Stimulated activated CD4-positive, alpha-beta T cell treated with anti-CD3 and anti-CD28 coated beads, Interleukin-15, amount 100 ng/mL, for 24 hours (primary cell): ENCODE data around the gene TMOD2.
"Not testable (repeated sequence)": the region's sequence is repeated elsewhere in the genome, so short reads cannot be mapped to it uniquely, and the experiment has no call there.

Source experiments
- DNase-seq: peaks from one replicate; pipeline ENCODE4 v3.0.0-alpha.2; 2020

Gene TMOD2

GRCh38 chr15:51775967-51776816, 24.8 kb downstream of the TMOD2 start:
- peak; percentile 57 for DNase-seq

GRCh38 chr15:51776952-51777569, 25.7 kb downstream of the TMOD2 start:
- peak; percentile 70 for DNase-seq

- DNase-seq, result no peak
These were observed 29.2 kb downstream of the TMOD2 start for GRCh38 chr15:51780636-51781035.

- DNase-seq, result no peak
These were observed 30.1 kb downstream of the TMOD2 start for GRCh38 chr15:51781506-51781905.

- no peak for DNase-seq
These were observed 31.0 kb downstream of the TMOD2 start for GRCh38 chr15:51782357-51782896.

- DNase-seq, result no peak
These were observed 32.6 kb downstream of the TMOD2 start for GRCh38 chr15:51783967-51784366.

- not testable (repeated sequence) for DNase-seq
These were observed 35.7 kb downstream of the TMOD2 start for GRCh38 chr15:51787130-51787529.

GRCh38 chr15:51792474-51792873, 41.1 kb downstream of the TMOD2 start:
- DNase-seq, result not testable (repeated sequence)

GRCh38 chr15:51793521-51794305, 42.3 kb downstream of the TMOD2 start:
- DNase-seq, result no peak

GRCh38 chr15:51796847-51797401, 45.5 kb downstream of the TMOD2 start:
- DNase-seq, result no peak

- no peak for DNase-seq
These were observed 46.9 kb downstream of the TMOD2 start for GRCh38 chr15:51798281-51798680.

- DNase-seq, result no peak
These were observed 48.2 kb downstream of the TMOD2 start for GRCh38 chr15:51799282-51800252.

GRCh38 chr15:51801391-51801835, 50.0 kb downstream of the TMOD2 start:
- DNase-seq, result no peak

GRCh38 chr15:51802593-51802992, 51.2 kb downstream of the TMOD2 start:
- no peak for DNase-seq

GRCh38 chr15:51803965-51804364, 52.6 kb downstream of the TMOD2 start:
- no peak for DNase-seq

- DNase-seq, result no peak
These were observed 54.7 kb downstream of the TMOD2 start for GRCh38 chr15:51806123-51806522.

GRCh38 chr15:51809457-51809856, 58.1 kb downstream of the TMOD2 start:
- DNase-seq, result no peak

- DNase-seq, result no peak
These were observed 61.2 kb downstream of the TMOD2 start for GRCh38 chr15:51812598-51812997.

GRCh38 chr15:51814606-51815005, 63.2 kb downstream of the TMOD2 start:
- no peak for DNase-seq

- no peak for DNase-seq
These were observed 65.2 kb downstream of the TMOD2 start for GRCh38 chr15:51816611-51817010.

- no peak for DNase-seq
These were observed 66.8 kb downstream of the TMOD2 start for GRCh38 chr15:51818150-51818549.

- DNase-seq, result no peak
These were observed 74.3 kb downstream of the TMOD2 start for GRCh38 chr15:51825698-51826097.
